Activated CD8-positive, alpha-beta memory T cell treated with anti-CD3 and anti-CD28 coated beads, Interleukin-2, amount 50 U/mL, for 1 hour (primary cell): ENCODE results near the gene ZSWIM5.
A peak's percentile ranks its signal among the peaks of the same experiment; 100 is the strongest.

Experiments
- DNase-seq: peaks from one replicate; pipeline ENCODE4 v3.0.0-alpha.2; 2020; ENCODE audit errors: extremely low read depth

Gene ZSWIM5

GRCh38 chr1:45032837-45033236 is 173.6 kb downstream of the ZSWIM5 start:
- DNase-seq, result no peak

GRCh38 chr1:45026446-45026845 is 180.0 kb downstream of the ZSWIM5 start:
- DNase-seq, result no peak

GRCh38 chr1:45023663-45024062 is 182.7 kb downstream of the ZSWIM5 start:
- DNase-seq, result no peak

GRCh38 chr1:45018599-45019230 is 187.7 kb downstream of the ZSWIM5 start:
- no peak for DNase-seq

GRCh38 chr1:45016767-45017166 is 189.6 kb downstream of the ZSWIM5 start:
- no peak for DNase-seq

- DNase-seq, result no peak
These were observed 190.2 kb downstream of the ZSWIM5 start for GRCh38 chr1:45016090-45016697.

GRCh38 chr1:45015683-45016082 is 190.7 kb downstream of the ZSWIM5 start:
- DNase-seq, result no peak

- peak; percentile 45 for DNase-seq
These were observed 191.9 kb downstream of the ZSWIM5 start for GRCh38 chr1:45014321-45015028.

- no peak for DNase-seq
These were observed 192.7 kb downstream of the ZSWIM5 start for GRCh38 chr1:45013551-45014209.

GRCh38 chr1:45012639-45013278 is 193.6 kb downstream of the ZSWIM5 start:
- no peak for DNase-seq

GRCh38 chr1:45011837-45012638 is 194.4 kb downstream of the ZSWIM5 start, which contains the start of gene UROD:
TSS of gene UROD (plus strand) at chr1:45012254. CDS start at chr1:45012266, 12 bp downstream.
- DNase-seq, result peak; percentile 63

GRCh38 chr1:45010855-45011811 is 195.3 kb downstream of the ZSWIM5 start, which contains the start of gene HECTD3:
TSS of gene HECTD3 (minus strand) at chr1:45011324. CDS start at chr1:45011257, 67 bp downstream.
- DNase-seq, result peak; percentile 13

- DNase-seq, result no peak
These were observed 196.2 kb downstream of the ZSWIM5 start for GRCh38 chr1:45009956-45010854.

- DNase-seq, result no peak
These were observed 197.0 kb downstream of the ZSWIM5 start for GRCh38 chr1:45009296-45009865.

- DNase-seq, result no peak
These were observed 197.9 kb downstream of the ZSWIM5 start for GRCh38 chr1:45008516-45008915.

GRCh38 chr1:45008076-45008475 is 198.3 kb downstream of the ZSWIM5 start:
- DNase-seq, result no peak

- DNase-seq, result no peak
These were observed 199.1 kb downstream of the ZSWIM5 start for GRCh38 chr1:45007311-45007710.

GRCh38 chr1:45005761-45006160 is 200.6 kb downstream of the ZSWIM5 start:
- no peak for DNase-seq
